GM23248 (cell line): ENCODE data around the gene GNAS.

ENCODE experiments used
- EZH2 ChIP-seq: fragments of 200-600 bp; sonication (generic); IDR thresholded peaks from 2 replicates; pipeline ENCODE4 v1.6.1; 2018; ENCODE audit warnings: antibody characterized with exemption, mild to moderate bottlenecking; ENCODE audit not compliant: insufficient read depth, poor library complexity, severe bottlenecking
- EZH2phosphoT487 ChIP-seq: fragments of 200-600 bp; sonication (generic); IDR thresholded peaks from 2 replicates; pipeline ENCODE4 v1.6.1; 2018; ENCODE audit warnings: antibody characterized with exemption, moderate library complexity, mild to moderate bottlenecking, low read depth; ENCODE audit not compliant: insufficient read depth

- TF ChIP-seq EZH2 (no peak), EZH2phosphoT487 (no peak)
Observed at GRCh38 chr20:58847463-58847862, 5.1 kb upstream of the GNAS start.
